ENCODE results near the gene EEPD1.
A peak's percentile ranks its signal among the peaks of the same experiment; 100 is the strongest.

Gene EEPD1

DNA sequence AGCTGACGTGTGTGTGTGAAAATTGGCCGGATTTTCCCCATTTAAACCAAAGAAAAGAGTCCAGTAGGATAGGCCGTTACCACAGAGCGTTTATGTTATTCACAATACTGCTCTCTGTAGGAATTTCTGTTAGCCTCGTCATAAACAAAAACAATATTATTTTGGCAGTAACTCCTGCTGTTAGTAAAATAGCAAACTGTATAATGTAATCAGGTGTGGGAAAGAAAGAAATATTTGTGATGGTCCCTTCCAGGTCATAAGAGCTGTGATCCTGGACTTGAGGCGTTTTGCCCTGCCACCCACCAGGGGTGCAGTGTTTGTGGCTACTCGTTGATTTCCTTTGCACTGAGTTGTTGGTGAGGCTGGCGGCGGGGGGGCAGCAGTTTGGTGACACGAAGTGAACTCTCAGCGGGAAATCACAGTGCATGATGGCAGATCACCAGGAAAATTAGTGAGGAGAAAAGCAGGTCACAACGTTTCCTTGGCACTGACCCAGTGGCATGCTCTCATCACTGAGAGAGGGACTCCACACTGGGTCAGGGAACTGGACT, 2.8 kb downstream of the EEPD1 start:
- TF ChIP-seq, protein P1, sequence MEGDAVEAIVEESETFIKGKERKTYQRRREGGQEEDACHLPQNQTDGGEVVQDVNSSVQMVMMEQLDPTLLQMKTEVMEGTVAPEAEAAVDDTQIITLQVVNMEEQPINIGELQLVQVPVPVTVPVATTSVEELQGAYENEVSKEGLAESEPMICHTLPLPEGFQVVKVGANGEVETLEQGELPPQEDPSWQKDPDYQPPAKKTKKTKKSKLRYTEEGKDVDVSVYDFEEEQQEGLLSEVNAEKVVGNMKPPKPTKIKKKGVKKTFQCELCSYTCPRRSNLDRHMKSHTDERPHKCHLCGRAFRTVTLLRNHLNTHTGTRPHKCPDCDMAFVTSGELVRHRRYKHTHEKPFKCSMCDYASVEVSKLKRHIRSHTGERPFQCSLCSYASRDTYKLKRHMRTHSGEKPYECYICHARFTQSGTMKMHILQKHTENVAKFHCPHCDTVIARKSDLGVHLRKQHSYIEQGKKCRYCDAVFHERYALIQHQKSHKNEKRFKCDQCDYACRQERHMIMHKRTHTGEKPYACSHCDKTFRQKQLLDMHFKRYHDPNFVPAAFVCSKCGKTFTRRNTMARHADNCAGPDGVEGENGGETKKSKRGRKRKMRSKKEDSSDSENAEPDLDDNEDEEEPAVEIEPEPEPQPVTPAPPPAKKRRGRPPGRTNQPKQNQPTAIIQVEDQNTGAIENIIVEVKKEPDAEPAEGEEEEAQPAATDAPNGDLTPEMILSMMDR (conservative IDR thresholded peaks at IDR 0.05): no peak
- peak overlapping the region; percentile 6; the same call in 1 of the 2 replicates for H3K27ac ChIP-seq

GRCh38 chr7:36157527-36158320, 4.7 kb downstream of the EEPD1 start:
- H3K27ac ChIP-seq: no peak overlapping the region
- TF ChIP-seq, protein P1 (conservative IDR thresholded peaks at IDR 0.05): no peak

- TF ChIP-seq, protein P1 (conservative IDR thresholded peaks at IDR 0.05): no peak
- no peak overlapping the region for H3K27ac ChIP-seq
These were observed 5.2 kb downstream of the EEPD1 start for GRCh38 chr7:36158321-36158605.

- TF ChIP-seq, protein P1 (conservative IDR thresholded peaks at IDR 0.05): no peak
- no peak overlapping the region for H3K27ac ChIP-seq
These were observed 6.6 kb downstream of the EEPD1 start for GRCh38 chr7:36159618-36160017.

GRCh38 chr7:36160313-36160712, 7.3 kb downstream of the EEPD1 start:
- H3K27ac ChIP-seq: no peak overlapping the region
- TF ChIP-seq, protein P1 (conservative IDR thresholded peaks at IDR 0.05): no peak

DNA sequence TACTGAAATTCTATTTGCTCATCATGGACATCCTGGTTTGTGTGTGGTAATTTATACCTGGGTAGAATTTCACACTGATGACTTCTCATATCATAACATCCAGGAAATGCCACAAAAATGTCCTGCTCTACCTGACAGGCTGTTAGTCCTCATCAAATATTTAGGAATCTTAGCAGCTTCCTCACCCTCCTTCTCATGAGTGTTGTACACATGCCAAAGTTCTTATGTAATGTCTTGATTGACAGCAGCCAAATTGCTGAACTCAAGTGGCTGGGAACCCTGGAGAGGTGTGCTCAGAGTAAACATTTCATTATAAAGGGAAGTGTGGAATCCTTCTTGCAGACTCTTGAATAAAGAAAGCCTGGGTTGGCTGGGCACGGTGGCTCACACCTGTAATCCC, 8.9 kb downstream of the EEPD1 start:
- peak overlapping the region; percentile 49 for H3K27ac ChIP-seq
- TF ChIP-seq, protein P1 (conservative IDR thresholded peaks at IDR 0.05): no peak

DNA sequence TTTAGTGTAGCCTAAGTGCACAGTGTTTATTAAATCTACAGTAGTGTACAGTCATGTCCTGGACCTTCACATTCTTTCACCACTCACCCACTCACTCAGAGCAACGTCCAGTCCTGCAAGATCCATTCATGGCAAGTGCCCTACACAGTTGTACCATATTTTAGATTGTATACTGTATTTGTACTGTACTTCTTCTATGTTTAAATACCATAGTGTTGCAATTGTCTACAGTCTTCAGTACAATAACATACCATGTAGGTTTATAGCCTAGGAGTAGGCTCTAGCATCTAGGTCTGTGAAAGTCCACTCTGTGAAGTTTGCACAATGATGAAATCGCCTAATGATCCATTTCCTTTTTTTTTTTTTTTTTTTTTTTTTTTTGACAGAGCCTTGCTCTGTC, 12.0 kb downstream of the EEPD1 start:
- TF ChIP-seq, protein P1 (conservative IDR thresholded peaks at IDR 0.05): no peak
- H3K27ac ChIP-seq: no peak overlapping the region

Measured in VCaP (cell line).